GM13976 (cell line): ENCODE results near the gene SP110.
A peak's percentile ranks its signal among the peaks of the same experiment; 100 is the strongest.

Experiments
- DNase-seq: peaks from one replicate; pipeline ENCODE4 v3.0.0; 2012; ENCODE audit warnings: low spot score
- CTCF ChIP-seq: IDR thresholded peaks from 2 replicates; pipeline ENCODE4 v1.5.1; 2012; ENCODE audit warnings: borderline replicate concordance, mild to moderate bottlenecking; ENCODE audit not compliant: insufficient read depth; ENCODE audit errors: extremely low read depth, missing control alignments, control extremely low read depth
- in situ Hi-C: fragments of 300-500 bp; cut with MboI; formaldehyde crosslinking; loops from one replicate; pipeline ENCODE4 v1.12.0; 2022; ENCODE audit warnings: low sequenced_read_pairs, mixed read lengths, inconsistent platforms; ENCODE audit not compliant: unreplicated experiment

SP110 gene

GRCh38 chr2:230258483-230258882 lies 38.7 kb upstream of the SP110 start:
- DNase-seq = no peak
- no peak for TF ChIP-seq CTCF
- in situ Hi-C loops = no loop called here

DNA sequence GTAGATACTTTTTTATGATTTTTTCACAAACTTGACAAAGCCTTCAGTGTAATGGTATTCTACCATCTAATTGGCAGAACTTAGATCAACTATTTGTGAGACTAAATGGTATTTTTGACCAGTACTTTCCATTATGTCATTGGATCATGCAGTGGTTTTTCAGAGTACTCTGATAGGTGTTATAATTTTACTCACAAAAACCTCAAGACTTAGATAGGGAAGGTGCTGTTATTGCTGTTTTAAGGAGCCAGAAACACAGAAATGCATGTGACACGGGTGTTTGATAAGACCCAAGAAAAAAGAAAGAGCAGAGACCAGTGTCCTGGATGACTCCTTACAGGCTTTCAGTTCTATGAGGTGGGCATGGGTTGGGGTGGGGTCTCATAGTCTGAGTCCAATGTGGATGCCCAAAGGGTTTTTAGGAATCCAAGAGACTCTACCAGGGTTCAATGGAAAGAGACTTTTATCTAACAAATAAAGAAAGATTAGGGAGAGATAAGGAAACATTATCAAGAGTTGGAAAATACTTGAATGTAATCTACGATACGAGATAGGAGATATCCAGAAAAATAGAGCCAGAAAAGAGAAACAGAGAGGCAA lies 37.0 kb upstream of the SP110 start:
- peak; percentile 34 for DNase-seq
- in situ Hi-C loops = no loop called here
- no peak for TF ChIP-seq CTCF

DNA sequence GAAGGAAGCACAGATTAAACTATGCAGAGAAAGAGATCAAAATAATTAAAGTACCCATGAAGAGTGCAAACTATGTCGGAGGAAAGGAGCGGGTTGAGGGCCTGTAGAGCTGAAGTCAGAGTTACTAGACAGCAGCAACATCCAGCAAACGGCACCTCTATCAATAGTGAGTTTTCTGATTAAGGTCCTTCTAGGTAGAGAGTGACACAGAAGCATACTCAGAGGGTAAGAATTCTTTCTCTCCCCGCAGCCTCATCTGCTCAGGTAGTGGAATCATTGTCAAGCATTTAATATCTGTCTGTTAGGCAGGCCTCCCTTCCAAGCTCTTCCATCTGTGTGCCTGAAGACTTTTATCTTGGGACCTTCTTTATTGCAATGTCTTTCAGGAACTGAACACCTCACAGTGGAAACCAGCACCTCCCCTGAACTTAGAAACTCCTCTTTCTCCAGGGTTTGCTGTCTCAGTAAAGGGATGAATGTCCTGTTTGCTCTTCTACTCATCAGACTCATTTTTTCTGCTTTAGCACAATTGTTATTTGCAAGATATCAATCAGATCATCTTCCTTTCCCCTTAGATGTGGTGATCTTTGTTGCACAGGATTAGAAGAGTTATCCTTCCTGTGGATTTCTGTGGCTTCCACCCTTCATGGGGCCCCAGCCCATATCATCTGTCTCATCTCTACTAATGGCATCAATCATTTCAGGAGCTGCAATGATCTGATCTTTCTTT lies 34.5 kb upstream of the SP110 start:
- in situ Hi-C loops = no loop called here
- DNase-seq = no peak
- no peak for TF ChIP-seq CTCF

DNA sequence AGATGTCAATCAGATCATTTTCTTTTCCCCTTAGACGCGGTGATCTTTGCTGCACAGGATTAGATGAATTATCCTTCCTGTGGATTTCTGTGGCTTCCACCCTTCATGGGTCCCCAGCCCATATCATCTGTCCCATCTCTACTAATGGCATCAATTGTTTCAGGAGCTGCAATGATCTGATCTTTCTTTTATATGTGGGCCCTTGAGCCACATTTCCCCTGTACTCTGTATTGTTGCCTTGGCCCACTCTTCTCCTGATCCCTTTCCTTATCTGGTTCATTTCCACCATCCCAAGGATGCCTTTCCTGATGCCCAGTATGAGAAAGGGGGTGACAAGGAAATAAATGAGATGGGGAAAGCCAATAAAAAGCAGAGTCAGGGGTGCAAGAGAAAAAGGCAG lies 30.4 kb upstream of the SP110 start:
- TF ChIP-seq CTCF = no peak
- in situ Hi-C loops = no loop called here
- no peak for DNase-seq

DNA sequence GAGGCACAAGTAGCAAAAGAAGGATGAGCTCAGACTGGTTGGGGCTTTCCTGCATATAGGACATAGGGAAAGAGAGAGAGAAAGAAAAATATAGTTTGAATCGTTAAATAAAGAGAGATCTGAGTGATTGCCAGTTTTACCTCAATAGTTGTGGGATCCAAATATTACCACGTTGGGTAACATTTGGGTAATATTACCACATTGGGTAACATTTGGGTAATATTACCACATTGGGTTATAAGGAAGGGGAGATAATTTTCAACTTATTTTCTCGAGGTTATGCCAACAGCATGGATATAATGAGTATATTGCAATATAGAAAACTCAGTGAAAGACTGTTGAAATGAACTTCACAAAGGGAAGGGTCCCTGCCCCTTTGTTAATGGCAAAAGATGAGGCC lies 26.4 kb upstream of the SP110 start:
- DNase-seq = no peak
- TF ChIP-seq CTCF = no peak

DNA sequence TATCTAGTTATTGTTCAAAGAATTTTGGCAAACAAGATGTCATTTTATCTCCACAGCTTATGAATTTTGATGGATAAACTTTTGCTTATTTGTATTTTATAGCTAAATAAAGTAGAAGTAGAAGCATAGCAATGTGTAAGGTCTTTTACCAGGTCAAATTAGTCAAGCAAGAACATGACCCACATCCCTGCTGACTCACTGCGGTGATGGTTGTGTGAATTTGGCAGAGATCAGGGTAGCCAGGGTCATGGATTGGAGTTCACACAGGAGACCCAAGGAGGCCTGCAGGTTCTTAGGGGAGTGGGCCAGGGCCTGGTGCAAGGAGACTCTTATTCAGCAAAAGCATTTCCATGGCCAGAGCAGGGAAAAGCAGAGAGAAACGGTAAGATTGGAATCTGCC lies 24.4 kb upstream of the SP110 start:
- no peak for DNase-seq
- no peak for TF ChIP-seq CTCF
- in situ Hi-C loops = no loop called here

More for the DNA sequence above, 26.4 kb upstream of the SP110 start:
- in situ Hi-C loops = no loop called here
